GM20431 (cell line): ENCODE measurements around the gene PRCD.
"Not testable (repeated sequence)": the region's sequence is repeated elsewhere in the genome, so short reads cannot be mapped to it uniquely, and the experiment has no call there.

ENCODE experiments used
- in situ Hi-C: fragments of 300-500 bp; cut with MseI, MboI; formaldehyde crosslinking; loops from one replicate; pipeline ENCODE4 v1.15.0; 2020; ENCODE audit warnings: low sequenced_read_pairs; ENCODE audit not compliant: unreplicated experiment

Gene PRCD

GRCh38 chr17:76502341-76503211, 37.3 kb upstream of the PRCD start:
- in situ Hi-C loops: no loop called here

GRCh38 chr17:76504117-76504516, 35.7 kb upstream of the PRCD start:
- in situ Hi-C loops: no loop called here

DNA sequence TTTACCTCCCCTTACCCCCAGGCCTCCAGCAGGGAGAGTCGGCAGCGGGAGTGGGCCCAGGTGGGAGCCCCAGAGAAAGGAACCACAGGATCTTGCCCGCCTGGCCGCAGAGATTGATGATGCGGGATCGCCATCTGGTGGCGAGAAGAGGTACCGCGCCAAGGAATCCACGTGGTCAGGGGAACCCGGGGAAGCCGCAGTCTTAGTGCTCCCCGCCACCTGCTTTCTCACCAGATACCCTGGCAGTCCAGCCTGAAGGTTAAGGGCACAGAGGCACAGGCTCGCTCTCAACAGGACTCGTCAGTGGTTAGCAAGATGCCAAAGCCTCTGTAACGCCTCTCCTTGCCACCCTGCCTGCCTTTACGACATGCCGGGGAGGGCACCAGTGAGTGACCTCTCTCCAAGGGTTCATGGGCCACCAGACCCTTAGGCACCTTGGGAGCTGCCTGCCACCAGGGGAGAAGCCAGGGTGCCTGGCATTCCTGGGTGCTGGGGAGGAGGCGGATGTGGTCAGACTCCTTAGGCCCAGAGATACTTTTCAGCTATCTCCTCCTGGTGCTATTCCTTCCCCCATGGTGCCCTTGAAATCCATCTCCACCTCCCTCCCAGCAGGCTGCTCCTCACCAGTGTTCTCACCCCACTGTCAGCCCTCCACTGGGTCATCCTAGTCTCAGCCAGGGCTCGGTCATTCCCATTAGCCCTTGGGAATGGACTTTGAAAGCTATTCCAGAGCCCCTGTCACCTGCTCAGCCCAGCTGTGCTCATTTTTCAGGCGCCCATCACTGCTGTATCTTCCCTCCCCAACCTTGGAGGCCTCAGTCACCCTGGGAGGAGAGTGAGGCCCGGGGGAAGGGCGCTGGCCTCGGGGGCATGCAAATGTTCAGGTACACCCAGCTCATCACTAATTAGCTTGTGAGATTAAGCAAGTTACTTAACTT, 33.2 kb upstream of the PRCD start:
- in situ Hi-C loops: loop anchor here (5.0 kb wide), 1 partner anchor 39 kb away; the partner anchor contains the start of gene AANAT

DNA sequence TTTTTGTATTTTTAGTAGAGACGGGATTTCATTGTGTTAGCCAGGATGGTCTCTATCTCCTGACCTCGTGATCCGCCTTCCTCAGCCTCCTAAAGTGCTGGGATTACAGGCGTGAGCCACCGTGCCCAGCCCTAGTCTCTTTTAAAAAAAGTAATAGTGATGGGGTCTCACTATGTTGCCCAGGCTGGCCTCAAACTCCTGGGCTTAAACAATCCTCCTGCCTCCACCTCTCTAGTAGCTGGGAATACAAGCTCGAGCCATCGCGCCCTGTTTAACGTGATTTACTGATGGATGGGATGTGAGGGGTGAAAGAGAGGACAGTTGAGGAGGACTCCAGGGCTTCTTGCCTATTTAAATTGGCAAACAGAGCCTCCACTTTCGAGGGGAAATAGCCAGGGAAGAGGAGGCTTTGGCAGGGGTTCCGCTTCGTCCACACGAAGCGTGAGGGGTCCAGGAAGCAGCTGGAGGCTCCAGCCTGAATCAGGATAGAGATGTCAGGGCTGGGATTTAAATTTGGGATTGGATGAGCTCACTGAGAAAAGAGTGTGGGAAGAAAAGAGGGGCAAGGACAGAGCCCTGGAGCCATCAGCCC, 31.3 kb upstream of the PRCD start:
- in situ Hi-C loops: loop anchor here (5.0 kb wide), 1 partner anchor 41 kb away; the partner anchor contains the start of gene AANAT

- in situ Hi-C loops: no loop called here
Measured at GRCh38 chr17:76510831-76511244, 29.0 kb upstream of the PRCD start.

DNA sequence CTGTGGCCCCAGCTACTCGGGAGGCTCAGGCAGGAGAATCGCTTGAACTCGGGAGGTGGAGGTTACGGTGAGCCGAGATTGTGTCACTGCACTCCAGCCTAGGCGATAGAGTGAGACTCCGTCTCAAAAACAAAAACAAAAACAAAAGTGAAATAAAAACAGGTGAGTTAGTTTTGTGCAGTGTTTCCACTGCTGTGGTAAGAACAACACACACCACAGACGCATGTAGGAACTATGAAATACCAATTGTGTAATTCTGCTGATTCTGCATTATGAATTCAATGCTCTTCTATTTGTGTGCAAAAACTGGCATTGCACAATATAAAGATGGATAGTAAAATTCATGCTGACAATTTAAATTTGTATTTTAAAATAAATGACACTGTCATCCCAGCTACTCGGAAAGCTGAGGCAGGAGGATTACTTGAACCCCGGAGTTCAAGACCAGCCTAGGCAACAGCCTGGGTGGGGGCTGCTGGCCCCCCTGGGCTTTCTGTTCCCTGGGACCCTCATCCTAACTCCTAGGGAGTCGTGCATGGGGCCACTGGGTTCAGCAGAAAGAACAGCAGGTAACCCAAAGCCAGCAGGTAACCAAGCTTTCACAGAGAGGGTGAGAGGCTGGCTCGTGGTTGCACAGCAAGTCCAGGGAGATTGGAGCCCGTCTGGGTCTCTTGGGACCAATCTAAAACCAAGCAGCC, 28.0 kb upstream of the PRCD start:
- in situ Hi-C loops: no loop called here

DNA sequence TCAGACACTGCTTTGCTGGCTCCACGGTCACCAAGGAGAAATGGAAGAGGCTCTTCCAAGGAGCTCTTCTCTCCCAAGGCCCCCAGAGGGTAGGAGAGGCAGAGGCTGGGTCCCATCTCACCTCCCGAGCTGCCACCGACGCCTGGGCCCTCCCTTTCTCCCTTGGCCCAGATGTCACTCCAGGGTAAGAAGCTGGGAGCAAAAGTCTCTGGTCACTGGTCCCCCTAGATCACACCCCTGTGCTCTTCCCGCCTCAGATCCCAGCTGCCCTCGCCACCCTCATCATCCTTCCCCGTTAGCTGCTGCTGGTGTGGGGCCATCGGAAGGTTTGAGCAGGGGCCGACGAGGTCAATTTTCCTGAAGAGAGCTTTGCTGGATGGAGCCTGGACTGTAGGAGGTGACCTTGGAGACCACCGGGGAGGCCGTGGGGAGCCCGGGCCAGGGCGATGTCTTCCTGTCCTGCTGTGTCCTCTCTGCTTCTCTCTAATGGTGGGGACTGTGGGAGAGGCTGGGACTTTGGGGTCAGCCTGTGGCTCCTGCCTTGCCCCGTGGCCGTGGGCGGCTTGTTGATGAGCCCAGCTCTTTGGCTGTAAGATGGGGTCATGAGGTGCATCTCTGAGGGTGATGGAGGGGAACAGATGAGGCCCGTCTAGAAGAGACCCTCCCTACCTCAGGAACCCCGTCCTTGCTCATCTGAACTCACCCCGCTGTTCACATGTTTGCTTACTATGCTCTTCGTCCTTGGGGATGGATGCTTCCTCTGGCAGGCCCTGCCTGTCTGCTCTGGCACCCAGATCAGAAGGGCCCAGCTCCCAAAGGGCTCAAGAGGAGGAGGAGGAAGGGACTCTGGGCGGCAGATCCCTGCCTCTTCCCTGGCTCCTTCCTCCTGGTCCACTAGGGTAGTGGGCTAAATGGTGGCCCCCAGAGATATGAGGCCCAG, 27.2 kb upstream of the PRCD start:
- in situ Hi-C loops: no loop called here

- in situ Hi-C loops: no loop called here
Measured at GRCh38 chr17:76513306-76513692, 26.5 kb upstream of the PRCD start.

- in situ Hi-C loops: not testable (repeated sequence)
Measured at GRCh38 chr17:76514355-76514754, 25.5 kb upstream of the PRCD start.

GRCh38 chr17:76515274-76515949, 24.4 kb upstream of the PRCD start:
- in situ Hi-C loops: no loop called here

DNA sequence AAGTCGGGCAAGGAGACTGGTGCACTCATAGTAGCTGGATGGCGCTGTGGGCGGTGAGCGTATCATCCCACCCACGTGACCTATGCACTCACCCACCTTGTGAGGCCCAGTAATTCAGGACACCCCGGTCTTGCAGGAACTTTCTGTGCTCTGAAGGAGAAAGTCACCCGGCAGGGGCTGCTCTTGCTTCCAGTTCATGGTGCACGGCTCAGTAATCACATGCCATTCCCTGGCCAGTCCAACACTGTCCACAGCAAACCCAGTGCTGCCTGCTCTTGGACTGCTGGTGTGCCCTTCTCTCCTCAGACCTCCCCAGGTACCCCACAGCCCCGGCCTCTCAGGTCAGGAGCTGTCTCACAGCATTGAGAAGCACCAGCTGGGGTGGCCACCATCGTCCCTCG, 22.2 kb upstream of the PRCD start:
- in situ Hi-C loops: no loop called here

DNA sequence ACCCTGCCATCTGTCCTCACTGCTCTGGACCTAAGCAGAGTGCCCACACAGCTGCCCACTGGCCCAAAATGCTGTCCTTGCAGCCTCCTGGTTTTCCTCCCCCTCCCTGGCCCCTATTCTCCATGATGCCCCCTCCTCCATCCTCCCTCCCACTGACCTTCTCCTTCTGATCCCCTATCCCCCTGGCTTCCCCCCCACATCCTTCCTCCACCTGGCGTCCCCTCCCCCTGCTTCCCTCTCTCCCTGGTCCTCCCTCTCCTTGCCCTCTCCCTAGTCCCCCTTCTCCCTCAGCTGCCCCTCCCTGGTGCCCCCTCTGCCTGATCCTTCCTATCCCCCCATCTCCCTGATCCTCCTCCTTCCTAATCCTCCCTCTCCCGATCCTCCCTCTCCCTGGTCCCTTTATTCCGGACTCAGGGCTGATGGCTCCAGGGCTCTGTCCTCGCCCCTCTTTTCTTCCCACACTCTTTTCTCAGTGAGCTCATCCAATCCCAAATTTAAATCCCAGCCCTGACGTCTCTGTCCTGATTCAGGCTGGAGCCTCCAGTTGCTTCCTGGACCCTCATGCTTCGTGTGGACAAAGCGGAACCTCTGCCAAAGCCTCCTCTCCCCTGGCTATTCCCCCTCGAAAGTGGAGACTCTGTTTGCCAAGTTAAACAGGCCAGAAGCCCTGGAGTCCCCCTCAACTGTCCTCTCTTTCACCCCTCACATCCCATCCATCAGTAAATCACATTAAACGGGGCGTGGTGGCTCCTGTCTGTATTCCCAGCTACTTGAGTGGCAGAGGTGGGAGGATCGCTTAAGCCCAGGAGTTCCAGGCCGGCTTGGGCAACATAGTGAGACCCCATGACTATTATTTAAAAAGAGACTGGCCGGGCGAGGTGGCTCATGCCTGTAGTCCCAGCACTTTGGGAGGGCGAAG, 20.5 kb upstream of the PRCD start:
- in situ Hi-C loops: no loop called here

GRCh38 chr17:76521262-76521661, 18.6 kb upstream of the PRCD start:
- in situ Hi-C loops: no loop called here

- in situ Hi-C loops: not testable (repeated sequence)
Measured at GRCh38 chr17:76521683-76522082, 18.2 kb upstream of the PRCD start.

- in situ Hi-C loops: no loop called here
Measured at GRCh38 chr17:76523084-76524037, 16.5 kb upstream of the PRCD start.
